ENCODE data around the gene QRFP.

The QRFP gene

GRCh38 chr9:130906735-130907416 is 10.3 kb upstream of the QRFP start:
- FAIRE-seq (no peak), DNase-seq (ENCODE audit: insufficient read length, low spot score) (no peak)
- TF ChIP-seq PAX5 (IDR thresholded peaks at IDR 0.05; ENCODE audit: insufficient read depth, low read length, severe bottlenecking) (no peak), POLR2AphosphoS5 (IDR thresholded peaks at IDR 0.05; ENCODE audit: low read depth, low read length) (no peak), TAF1 (IDR thresholded peaks at IDR 0.05; ENCODE audit: low read depth, low read length) (no peak), POLR2A (IDR thresholded peaks at IDR 0.05; ENCODE audit: low read depth, low read length) (no peak)

GRCh38 chr9:130905902-130906734 is 9.5 kb upstream of the QRFP start:
- TF ChIP-seq SPI1 (IDR thresholded peaks at IDR 0.05; ENCODE audit: low read depth, low read length) (no peak), TAF1 (IDR thresholded peaks at IDR 0.05; ENCODE audit: low read depth, low read length) (no peak), POLR2A (IDR thresholded peaks at IDR 0.05; ENCODE audit: low read depth, low read length) (no peak), PAX5 (IDR thresholded peaks at IDR 0.05; ENCODE audit: insufficient read depth, low read length, severe bottlenecking) (no peak)
- FAIRE-seq (no peak), DNase-seq (ENCODE audit: insufficient read length, low spot score) (no peak)

- TF ChIP-seq POLR2A (IDR thresholded peaks at IDR 0.05; ENCODE audit: low read depth, low read length) (no peak), TAF1 (IDR thresholded peaks at IDR 0.05; ENCODE audit: low read depth, low read length) (no peak), POU2F2 (IDR thresholded peaks at IDR 0.05; ENCODE audit: low read depth, low read length) (no peak), PAX5 (IDR thresholded peaks at IDR 0.05; ENCODE audit: insufficient read depth, low read length, severe bottlenecking) (no peak), POLR2AphosphoS5 (IDR thresholded peaks at IDR 0.05; ENCODE audit: low read depth, low read length) (no peak), SPI1 (IDR thresholded peaks at IDR 0.05; ENCODE audit: low read depth, low read length) (no peak)
- DNase-seq (ENCODE audit: insufficient read length, low spot score) (no peak), FAIRE-seq (no peak)
Observed at GRCh38 chr9:130905125-130905901, 8.7 kb upstream of the QRFP start.

GRCh38 chr9:130904070-130905044 is 7.7 kb upstream of the QRFP start:
- FAIRE-seq (no peak), DNase-seq (ENCODE audit: insufficient read length, low spot score) (no peak)
- TF ChIP-seq SPI1 (IDR thresholded peaks at IDR 0.05; ENCODE audit: low read depth, low read length), result no peak
- TF ChIP-seq POLR2AphosphoS5 (IDR thresholded peaks at IDR 0.05; ENCODE audit: low read depth, low read length), result no peak
- TF ChIP-seq PAX5 (IDR thresholded peaks at IDR 0.05; ENCODE audit: insufficient read depth, low read length, severe bottlenecking), result no peak
- no peak for TF ChIP-seq TAF1 (IDR thresholded peaks at IDR 0.05; ENCODE audit: low read depth, low read length)
- TF ChIP-seq POU2F2 (IDR thresholded peaks at IDR 0.05; ENCODE audit: low read depth, low read length), result no peak
- TF ChIP-seq POLR2A (IDR thresholded peaks at IDR 0.05; ENCODE audit: low read depth, low read length), result no peak

DNA sequence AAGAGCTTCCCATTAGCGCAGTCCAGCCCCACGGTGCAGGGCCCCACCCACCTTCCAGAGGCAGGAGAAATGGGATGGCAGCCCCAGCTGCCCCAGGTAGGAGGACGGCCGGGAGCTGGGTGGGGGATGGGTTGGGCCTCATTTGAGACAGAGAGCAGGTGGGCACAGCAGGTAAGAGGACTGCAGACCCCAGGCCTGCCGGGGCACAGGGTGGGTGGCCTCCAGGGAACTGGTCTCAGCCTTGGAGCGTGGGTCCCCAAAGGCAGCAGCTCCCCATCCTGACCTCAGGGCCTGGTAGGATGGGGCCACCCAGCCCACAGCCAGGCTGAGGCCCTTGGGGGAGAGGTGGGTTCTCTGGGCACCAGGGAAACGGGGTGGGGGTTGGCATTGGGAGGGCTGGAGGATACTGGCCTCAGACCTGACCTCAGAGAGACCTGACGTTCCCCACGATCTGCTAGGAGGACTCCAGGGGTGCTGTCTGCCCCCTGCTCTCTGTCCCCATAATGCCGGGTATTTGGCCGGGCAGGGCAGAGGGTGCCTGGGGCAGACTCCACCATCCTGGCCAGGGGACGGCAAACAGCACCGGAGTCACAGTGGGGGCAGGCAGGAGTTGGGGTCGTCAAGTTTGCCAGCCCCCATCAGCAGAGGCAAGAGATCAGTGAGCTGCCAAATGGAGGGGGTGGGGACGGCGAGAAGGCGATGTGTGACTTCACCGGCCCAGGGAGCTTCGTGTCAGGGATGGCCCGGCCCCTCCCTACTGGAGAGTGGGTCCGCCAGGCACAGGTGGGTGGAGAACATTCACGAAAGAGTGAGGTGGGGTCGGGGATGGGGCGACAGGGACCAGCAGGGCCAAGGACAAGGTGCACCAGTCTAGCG is 6.8 kb upstream of the QRFP start:
- DNase-seq (ENCODE audit: insufficient read length, low spot score), result no peak
- FAIRE-seq, result no peak
- no peak for TF ChIP-seq TAF1 (IDR thresholded peaks at IDR 0.05; ENCODE audit: low read depth, low read length)
- TF ChIP-seq POLR2A (IDR thresholded peaks at IDR 0.05; ENCODE audit: low read depth, low read length), result no peak
- TF ChIP-seq SPI1 (IDR thresholded peaks at IDR 0.05; ENCODE audit: low read depth, low read length), result no peak
- no peak for TF ChIP-seq POU2F2 (IDR thresholded peaks at IDR 0.05; ENCODE audit: low read depth, low read length)
- no peak for TF ChIP-seq PAX5 (IDR thresholded peaks at IDR 0.05; ENCODE audit: insufficient read depth, low read length, severe bottlenecking)
- TF ChIP-seq POLR2AphosphoS5 (IDR thresholded peaks at IDR 0.05; ENCODE audit: low read depth, low read length), result no peak

DNA sequence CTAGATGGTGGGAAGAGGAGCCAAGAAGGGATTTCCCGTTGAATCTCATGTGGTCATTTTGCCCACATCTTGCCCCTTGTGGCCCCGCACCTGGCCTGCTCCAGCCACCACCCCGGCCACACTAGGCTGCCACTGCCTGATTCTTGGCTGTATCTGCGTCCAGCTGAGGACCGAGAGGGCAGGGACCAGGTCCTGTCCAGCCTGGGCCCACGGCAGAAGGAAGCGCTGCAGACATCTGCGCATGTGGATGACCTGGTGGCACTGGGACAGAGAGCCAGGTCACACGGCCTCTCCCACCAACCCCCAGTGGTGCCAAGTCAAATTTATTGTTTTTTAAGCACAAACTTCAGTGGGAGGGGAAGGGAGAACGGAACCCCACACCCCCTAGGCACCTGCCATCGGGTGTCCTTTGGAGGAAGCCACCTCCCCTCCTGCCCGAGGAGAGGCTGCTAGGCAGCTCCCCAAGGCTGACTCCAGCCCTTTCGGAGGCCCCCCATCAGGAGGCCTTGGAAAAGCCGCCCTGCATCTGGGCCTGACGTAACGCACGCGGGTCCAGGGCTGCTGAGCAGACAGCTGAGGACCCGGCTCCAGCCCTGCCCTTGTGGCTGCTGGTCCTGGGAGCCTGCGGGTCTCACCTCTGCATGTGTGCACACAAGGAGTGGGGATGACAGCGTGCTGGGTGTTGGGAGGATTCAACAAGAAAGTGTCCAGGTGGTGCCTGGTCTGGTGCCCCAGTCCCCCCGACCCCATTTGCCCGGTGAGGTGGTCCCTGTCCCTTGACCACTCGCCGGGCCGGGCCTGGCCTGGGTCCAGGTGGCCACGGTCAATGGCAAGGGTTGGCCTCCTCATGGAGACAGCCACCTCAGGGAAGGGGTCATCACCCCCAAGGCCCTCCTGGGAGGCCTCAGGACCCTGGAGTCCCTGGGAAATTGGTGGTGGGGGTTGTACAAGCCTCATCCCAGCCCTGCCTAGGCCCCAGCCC is 5.9 kb upstream of the QRFP start:
- FAIRE-seq (no peak), DNase-seq (ENCODE audit: insufficient read length, low spot score) (no peak)
- no peak for TF ChIP-seq POU2F2 (IDR thresholded peaks at IDR 0.05; ENCODE audit: low read depth, low read length)
- no peak for TF ChIP-seq POLR2A (IDR thresholded peaks at IDR 0.05; ENCODE audit: low read depth, low read length)
- TF ChIP-seq SPI1 (IDR thresholded peaks at IDR 0.05; ENCODE audit: low read depth, low read length), result no peak
- TF ChIP-seq PAX5 (IDR thresholded peaks at IDR 0.05; ENCODE audit: insufficient read depth, low read length, severe bottlenecking), result no peak
- no peak for TF ChIP-seq POLR2AphosphoS5 (IDR thresholded peaks at IDR 0.05; ENCODE audit: low read depth, low read length)
- TF ChIP-seq TAF1 (IDR thresholded peaks at IDR 0.05; ENCODE audit: low read depth, low read length), result no peak

Data from GM12891 (cell line).